Omental fat pad (tissue), 4 donors: ENCODE results near the gene RPL11. TPM values are rescaled to one million over a fixed set of nuclear protein-coding genes. Genes with fewer than 3 reads are reported as not detected.
"Not testable (repeated sequence)": the region's sequence is repeated elsewhere in the genome, so short reads cannot be mapped to it uniquely, and the experiment has no call there.

ENCODE experiments used
- ATAC-seq: fragments of 150-250 bp; one replicate; pipeline ENCODE4 v1.9.1; 2016; ENCODE audit warnings: mild to moderate bottlenecking, moderate library complexity; ENCODE audit not compliant: low FRiP score
- DNase-seq: peaks from one replicate; pipeline ENCODE4 v3.0.0-alpha.2; 2019; ENCODE audit warnings: low spot score
- total RNA-seq, 4 donors: library from RNA; depleted of rRNA; stranded (reverse); fragments of >200 nt; gene quantifications; one replicate each; pipeline ENCODE4 v1.1.0, GENCODE V29; 2016
- TF ChIP-seq, protein P1 (sequence below), 3 donors: fragments of 450-650 bp; IDR thresholded peaks; one replicate each; pipeline ENCODE4 v1.5.1; 2016 to 2017; ENCODE audit warnings: antibody characterized with exemption in 3 of 3, mild to moderate bottlenecking in 3 of 3, moderate library complexity in 2 of 3

RPL11 gene
- total RNA-seq, 4 donors from 2014 or later = 867 to 1,131 (median 994) TPM

DNA sequence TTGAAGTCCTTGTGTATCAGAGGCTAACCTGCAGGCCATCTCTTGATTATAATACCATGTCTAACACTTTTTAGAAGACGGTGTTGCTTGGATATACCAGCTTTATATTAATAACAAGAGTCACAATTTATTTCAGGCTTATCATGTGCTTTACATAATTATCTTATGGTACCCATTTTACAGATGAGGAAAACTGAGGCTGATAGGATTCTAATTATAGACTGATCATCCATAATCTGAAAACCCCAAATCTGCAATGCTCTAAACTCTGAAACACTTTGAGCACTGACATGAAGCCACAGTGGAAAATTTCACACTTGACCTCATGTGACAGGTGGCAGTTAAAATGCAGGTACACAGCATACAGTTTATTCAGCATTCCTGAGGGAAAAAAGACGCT, 7.2 kb upstream of the RPL11 start:
- ATAC-seq (no peak), DNase-seq (no peak)
- TF ChIP-seq, protein P1, sequence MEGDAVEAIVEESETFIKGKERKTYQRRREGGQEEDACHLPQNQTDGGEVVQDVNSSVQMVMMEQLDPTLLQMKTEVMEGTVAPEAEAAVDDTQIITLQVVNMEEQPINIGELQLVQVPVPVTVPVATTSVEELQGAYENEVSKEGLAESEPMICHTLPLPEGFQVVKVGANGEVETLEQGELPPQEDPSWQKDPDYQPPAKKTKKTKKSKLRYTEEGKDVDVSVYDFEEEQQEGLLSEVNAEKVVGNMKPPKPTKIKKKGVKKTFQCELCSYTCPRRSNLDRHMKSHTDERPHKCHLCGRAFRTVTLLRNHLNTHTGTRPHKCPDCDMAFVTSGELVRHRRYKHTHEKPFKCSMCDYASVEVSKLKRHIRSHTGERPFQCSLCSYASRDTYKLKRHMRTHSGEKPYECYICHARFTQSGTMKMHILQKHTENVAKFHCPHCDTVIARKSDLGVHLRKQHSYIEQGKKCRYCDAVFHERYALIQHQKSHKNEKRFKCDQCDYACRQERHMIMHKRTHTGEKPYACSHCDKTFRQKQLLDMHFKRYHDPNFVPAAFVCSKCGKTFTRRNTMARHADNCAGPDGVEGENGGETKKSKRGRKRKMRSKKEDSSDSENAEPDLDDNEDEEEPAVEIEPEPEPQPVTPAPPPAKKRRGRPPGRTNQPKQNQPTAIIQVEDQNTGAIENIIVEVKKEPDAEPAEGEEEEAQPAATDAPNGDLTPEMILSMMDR (IDR thresholded peaks at IDR 0.05) = no peak

- not testable (repeated sequence) for DNase-seq, ATAC-seq
Measured at GRCh38 chr1:23685197-23685596, 6.4 kb upstream of the RPL11 start.

- not testable (repeated sequence) for ATAC-seq, DNase-seq
Measured at GRCh38 chr1:23687680-23688079, 3.9 kb upstream of the RPL11 start.

DNA sequence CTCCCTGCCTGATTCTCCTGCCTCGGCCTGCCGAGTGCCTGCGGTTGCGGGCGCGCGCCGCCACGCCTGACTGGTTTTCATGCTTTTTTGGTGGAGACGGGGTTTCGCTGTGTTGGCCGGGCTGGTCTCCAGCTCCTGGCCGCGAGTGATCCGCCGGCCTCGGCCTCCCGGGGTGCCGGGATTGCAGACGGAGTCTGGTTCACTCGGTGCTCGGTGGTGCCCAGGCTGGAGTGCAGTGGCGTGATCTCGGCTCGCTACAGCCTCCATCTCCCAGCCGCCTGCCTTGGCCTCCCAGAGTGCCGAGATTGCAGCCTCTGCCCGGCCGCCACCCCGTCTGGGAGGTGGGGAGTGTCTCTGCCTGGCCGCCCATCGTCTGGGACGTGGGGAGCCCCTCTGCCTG, 3.3 kb upstream of the RPL11 start:
- ATAC-seq, DNase-seq: not testable (repeated sequence)

GRCh38 chr1:23692308-23692871, 784 bp downstream of the RPL11 start:
- DNase-seq (no peak), ATAC-seq (no peak)
- TF ChIP-seq, protein P1 (IDR thresholded peaks at IDR 0.05) = no peak

DNA sequence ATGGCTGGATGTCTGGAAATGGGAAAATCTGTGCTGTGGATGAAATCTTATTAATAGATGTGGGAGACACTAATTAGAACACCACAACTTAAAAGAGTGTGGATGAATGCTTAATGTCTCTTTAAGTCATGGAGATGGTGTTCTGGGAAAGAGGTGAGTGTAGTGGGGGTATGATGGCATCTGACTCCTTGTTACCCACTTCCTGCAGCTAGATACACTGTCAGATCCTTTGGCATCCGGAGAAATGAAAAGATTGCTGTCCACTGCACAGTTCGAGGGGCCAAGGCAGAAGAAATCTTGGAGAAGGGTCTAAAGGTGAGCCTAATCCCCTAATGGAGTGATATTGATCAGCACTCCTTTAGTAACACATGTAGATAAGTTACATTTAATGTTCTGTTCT, 2.0 kb downstream of the RPL11 start:
- DNase-seq (no peak), ATAC-seq (no peak)
- TF ChIP-seq, protein P1 (IDR thresholded peaks at IDR 0.05) = no peak

GRCh38 chr1:23694371-23694770, 2.8 kb downstream of the RPL11 start:
- DNase-seq (no peak), ATAC-seq (no peak)
- TF ChIP-seq, protein P1 (IDR thresholded peaks at IDR 0.05) = no peak

DNA sequence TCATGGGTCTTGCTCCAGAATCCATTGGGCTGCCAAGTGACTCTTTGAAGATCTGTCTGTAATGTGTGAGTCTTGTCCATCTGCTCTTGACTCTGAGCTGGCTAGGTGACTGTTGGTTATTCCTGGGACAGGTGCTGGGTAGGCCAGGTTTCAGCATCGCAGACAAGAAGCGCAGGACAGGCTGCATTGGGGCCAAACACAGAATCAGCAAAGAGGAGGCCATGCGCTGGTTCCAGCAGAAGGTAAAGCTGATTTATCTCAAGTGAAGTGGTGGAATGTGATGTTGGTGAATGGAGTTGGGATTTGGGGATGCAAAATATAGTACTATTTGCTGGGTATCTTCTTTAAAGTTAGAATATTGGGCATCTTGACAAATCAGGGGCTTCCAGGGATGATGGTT, 4.1 kb downstream of the RPL11 start:
- DNase-seq (no peak), ATAC-seq (no peak)
- TF ChIP-seq, protein P1 (IDR thresholded peaks at IDR 0.05) = no peak
